SKM-1 (cell line): ENCODE data around the gene PDHX.

Experiments used
- DNase-seq: peaks from one replicate; lab custom pipeline; 2025; ENCODE audit not compliant: unreplicated experiment; lab: John Stamatoyannopoulos, UW

Gene PDHX

DNA sequence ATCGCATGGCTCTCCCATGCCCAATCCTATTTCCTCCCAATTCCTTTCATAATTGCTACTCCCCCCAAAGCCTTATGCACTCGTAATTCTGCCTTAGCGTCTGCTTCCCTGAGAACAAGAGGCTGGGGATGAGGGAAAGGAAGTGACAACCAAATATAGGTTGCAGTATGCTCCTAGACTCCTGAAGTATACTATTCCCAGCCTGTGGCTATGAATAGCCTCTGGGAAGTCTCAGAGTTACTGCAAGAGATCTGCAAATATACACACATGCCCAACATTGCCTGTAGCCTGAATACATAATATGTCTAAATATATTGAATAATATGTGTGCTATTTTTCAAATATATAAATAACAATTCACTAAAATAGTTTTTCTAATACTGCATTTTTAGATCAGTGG, 126.5 kb downstream of the PDHX start:
- DNase-seq = no peak

- DNase-seq = no peak
Measured at GRCh38 chr11:35043936-35044335, 127.5 kb downstream of the PDHX start.

GRCh38 chr11:35045236-35045820, 128.9 kb downstream of the PDHX start:
- no peak for DNase-seq
